Smooth muscle cell (in vitro differentiated cells): ENCODE data around the gene ELAVL1. TPM values are rescaled to one million over a fixed set of nuclear protein-coding genes. Genes with fewer than 3 reads are reported as not detected.

ENCODE experiments used
- DNase-seq: peaks from one replicate; lab custom pipeline; 2025; ENCODE audit not compliant: unreplicated experiment; lab: John Stamatoyannopoulos, UW
- H2AFZ ChIP-seq: fragments of 200-600 bp; sonication (generic); 2 replicates; pipeline ENCODE4 v1.6.0; 2016; ENCODE audit warnings: antibody characterized with exemption, low read depth, mild to moderate bottlenecking
- H3F3A ChIP-seq: fragments of 200-600 bp; sonication (generic); 2 replicates; pipeline ENCODE4 v1.6.0; 2017; ENCODE audit warnings: antibody characterized with exemption, low read depth
- H3K27ac ChIP-seq: fragments of 200-600 bp; sonication (generic); 2 replicates; pipeline ENCODE4 v1.5.1; 2016; ENCODE audit warnings: low read depth, mild to moderate bottlenecking
- H3K27me3 ChIP-seq: fragments of 200-600 bp; sonication (generic); 2 replicates; pipeline ENCODE4 v1.6.1; 2016; ENCODE audit warnings: low read depth, mild to moderate bottlenecking
- H3K36me3 ChIP-seq: fragments of 200-600 bp; sonication (generic); 2 replicates; pipeline ENCODE4 v1.5.1; 2016; ENCODE audit warnings: low read depth
- H3K4me1 ChIP-seq: fragments of 200-600 bp; sonication (generic); 2 replicates; pipeline ENCODE4 v1.5.1; 2016; ENCODE audit warnings: low read depth
- H3K4me2 ChIP-seq: fragments of 200-600 bp; sonication (generic); 2 replicates; pipeline ENCODE4 v1.6.0; 2016; ENCODE audit warnings: mild to moderate bottlenecking
- H3K4me3 ChIP-seq: fragments of 200-600 bp; sonication (generic); 2 replicates; pipeline ENCODE4 v1.5.1; 2016; ENCODE audit warnings: mild to moderate bottlenecking
- H3K79me2 ChIP-seq: fragments of 200-600 bp; sonication (generic); 2 replicates; pipeline ENCODE4 v1.6.0; 2016; ENCODE audit warnings: low read depth, mild to moderate bottlenecking
- H3K9ac ChIP-seq: fragments of 200-600 bp; sonication (generic); 2 replicates; pipeline ENCODE4 v1.6.0; 2016; ENCODE audit warnings: low read depth
- H3K9me3 ChIP-seq: fragments of 200-600 bp; sonication (generic); replicated peaks from 2 replicates; pipeline ENCODE4 v1.5.1; 2016; ENCODE audit warnings: low read depth
- H4K20me1 ChIP-seq: fragments of 200-600 bp; sonication (generic); 2 replicates; pipeline ENCODE4 v1.6.0; 2016; ENCODE audit warnings: low read depth
- WGBS: methylation state at CpG from one replicate; pipeline ENCODE4 v1.1.7; 2016; ENCODE audit warnings: low lambda C conversion rate; 5-methylcytosine and 5-hydroxymethylcytosine counted together
- polyA plus RNA-seq: library from polyadenylated mRNA; unstranded; fragments of >200 nt; fragmentation: Nextera tagmentation; extraction: Ambion mirVana; gene quantifications from 2 replicates; pipeline ENCODE4 v1.2.1, GENCODE V29; 2016
- total RNA-seq: library from RNA; depleted of rRNA; stranded (reverse); fragments of >200 nt; gene quantifications from 2 replicates; pipeline ENCODE4 v1.2.3, GENCODE V29; 2014
- TF ChIP-seq, protein P1 (sequence below): fragments of 200-600 bp; sonication (generic); IDR thresholded peaks from 2 replicates; pipeline ENCODE4 v1.5.1; 2017; ENCODE audit warnings: borderline replicate concordance, mild to moderate bottlenecking, antibody characterized with exemption; ENCODE audit not compliant: insufficient read depth, poor library complexity, severe bottlenecking

The ELAVL1 gene
- total and polyA plus RNA-seq, 2 experiments from 2014 or later, result 47.9 to 90.7 TPM

DNA sequence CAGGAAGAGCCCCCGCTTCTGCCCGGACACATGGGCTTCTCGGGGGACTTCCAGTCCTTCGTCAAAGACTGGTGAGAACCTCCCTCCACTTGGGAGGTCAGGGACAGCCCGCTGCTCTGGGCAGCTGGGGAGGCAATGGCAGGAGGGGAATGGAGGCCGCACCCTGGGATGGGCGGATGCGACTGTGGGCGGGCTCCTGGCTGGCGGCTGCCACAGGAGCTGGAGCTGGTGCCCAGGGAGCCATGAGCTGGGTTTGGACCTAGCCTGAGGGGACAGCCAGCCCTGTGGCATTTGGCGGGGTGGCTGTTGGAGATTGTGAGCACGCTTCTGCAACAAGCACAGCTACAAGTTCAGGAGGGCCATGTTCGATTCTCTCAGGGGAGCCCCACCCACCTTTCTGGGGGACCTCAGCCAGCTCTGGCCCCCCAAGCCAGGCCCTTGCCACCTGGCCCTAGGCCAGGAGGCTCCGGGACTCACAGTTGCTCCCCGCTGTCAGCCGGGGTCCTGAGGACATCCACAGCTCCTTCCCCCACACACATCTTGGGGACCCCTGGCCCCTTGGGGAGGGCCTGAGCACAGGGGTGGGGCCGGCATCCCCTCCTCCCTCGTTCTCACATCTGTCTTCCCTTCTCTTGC is 93.8 kb downstream of the ELAVL1 start:
- Histone ChIP-seq H4K20me1 (peaks cover 39% of the 10 kb centered on the region), H2AFZ (no peak overlapping the region), H3K9ac (no peak overlapping the region), H3K79me2 (peaks cover 10% of the 10 kb centered on the region), H3K27me3 (no peaks in the 10 kb centered on the region), H3K36me3 (no peaks in the 10 kb centered on the region), H3K4me1 (peaks cover 9% of the 10 kb centered on the region), H3K4me2 (no peak overlapping the region), H3K27ac (no peak overlapping the region), H3F3A (no peaks in the 10 kb centered on the region), H3K4me3 (no peak overlapping the region), H3K9me3 (no peaks in the 10 kb centered on the region)
- 96% methylated on average over 17 of the region's 18 CpGs for WGBS
- no peak for DNase-seq
- TF ChIP-seq, protein P1, sequence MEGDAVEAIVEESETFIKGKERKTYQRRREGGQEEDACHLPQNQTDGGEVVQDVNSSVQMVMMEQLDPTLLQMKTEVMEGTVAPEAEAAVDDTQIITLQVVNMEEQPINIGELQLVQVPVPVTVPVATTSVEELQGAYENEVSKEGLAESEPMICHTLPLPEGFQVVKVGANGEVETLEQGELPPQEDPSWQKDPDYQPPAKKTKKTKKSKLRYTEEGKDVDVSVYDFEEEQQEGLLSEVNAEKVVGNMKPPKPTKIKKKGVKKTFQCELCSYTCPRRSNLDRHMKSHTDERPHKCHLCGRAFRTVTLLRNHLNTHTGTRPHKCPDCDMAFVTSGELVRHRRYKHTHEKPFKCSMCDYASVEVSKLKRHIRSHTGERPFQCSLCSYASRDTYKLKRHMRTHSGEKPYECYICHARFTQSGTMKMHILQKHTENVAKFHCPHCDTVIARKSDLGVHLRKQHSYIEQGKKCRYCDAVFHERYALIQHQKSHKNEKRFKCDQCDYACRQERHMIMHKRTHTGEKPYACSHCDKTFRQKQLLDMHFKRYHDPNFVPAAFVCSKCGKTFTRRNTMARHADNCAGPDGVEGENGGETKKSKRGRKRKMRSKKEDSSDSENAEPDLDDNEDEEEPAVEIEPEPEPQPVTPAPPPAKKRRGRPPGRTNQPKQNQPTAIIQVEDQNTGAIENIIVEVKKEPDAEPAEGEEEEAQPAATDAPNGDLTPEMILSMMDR, result no peak

DNA sequence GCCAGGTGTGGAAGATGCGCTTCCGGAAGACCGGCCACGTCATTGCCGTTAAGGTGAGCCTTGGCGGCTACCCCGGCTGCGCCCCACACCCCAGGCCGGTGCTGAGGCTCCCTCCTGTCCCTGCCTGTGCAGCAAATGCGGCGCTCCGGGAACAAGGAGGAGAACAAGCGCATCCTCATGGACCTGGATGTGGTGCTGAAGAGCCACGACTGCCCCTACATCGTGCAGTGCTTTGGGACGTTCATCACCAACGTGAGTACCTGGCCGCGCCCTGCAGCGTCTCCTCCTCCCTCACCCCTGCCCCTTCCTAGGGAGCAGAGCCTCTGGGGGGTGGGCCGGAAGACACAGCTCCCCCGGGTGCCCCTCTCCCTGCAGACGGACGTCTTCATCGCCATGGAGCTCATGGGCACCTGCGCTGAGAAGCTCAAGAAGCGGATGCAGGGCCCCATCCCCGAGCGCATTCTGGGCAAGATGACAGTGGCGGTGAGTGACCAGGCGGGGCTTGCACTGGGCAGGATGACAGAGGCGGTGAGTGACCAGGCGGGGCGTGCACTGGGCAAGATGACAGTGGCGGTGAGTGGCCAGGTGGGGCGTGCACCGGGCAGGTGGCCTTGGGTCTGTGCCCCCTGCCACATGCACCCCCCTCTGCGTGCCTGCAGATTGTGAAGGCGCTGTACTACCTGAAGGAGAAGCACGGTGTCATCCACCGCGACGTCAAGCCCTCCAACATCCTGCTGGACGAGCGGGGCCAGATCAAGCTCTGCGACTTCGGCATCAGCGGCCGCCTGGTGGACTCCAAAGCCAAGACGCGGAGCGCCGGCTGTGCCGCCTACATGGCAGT is 94.9 kb downstream of the ELAVL1 start:
- Histone ChIP-seq H3K27ac (no peak overlapping the region), H3K4me3 (no peak overlapping the region), H3K36me3 (no peaks in the 10 kb centered on the region), H2AFZ (no peak overlapping the region), H3F3A (no peaks in the 10 kb centered on the region), H3K9ac (no peak overlapping the region), H4K20me1 (peaks cover 50% of the 10 kb centered on the region), H3K27me3 (no peaks in the 10 kb centered on the region), H3K4me2 (no peak overlapping the region), H3K79me2 (peaks cover 21% of the 10 kb centered on the region), H3K9me3 (no peaks in the 10 kb centered on the region), H3K4me1 (no peaks in the 10 kb centered on the region)
- 98% methylated on average over 48 of the region's 54 CpGs for WGBS
- TF ChIP-seq, protein P1, result no peak
- no peak for DNase-seq

DNA sequence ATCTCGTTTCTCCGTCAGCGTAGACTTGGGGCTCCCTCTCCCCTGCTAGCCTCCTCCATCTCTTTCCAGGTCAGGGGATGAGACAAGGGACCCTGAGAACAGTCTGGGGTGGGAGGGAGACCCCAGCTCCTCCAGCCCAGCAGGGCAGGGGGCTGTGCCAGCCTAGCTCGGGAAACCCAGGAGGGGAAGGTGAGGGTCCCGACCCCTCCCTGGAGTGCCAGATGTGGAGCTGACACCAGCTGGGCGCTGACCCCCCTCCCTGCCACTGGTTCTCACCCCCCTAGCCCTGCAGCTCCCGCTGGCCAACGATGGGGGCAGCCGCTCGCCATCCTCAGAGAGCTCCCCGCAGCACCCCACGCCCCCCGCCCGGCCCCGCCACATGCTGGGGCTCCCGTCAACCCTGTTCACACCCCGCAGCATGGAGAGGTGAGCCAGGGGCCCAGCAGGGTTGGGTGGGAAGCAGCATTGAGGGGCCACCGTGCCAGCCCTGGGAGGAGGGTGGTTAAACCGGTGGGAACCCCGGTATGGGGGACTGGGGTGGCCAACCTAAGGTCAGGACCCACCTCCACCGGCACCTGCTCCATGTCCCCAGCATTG is 95.9 kb downstream of the ELAVL1 start:
- no peaks in the 10 kb centered on the region for H3F3A ChIP-seq
- no peaks in the 10 kb centered on the region for H3K9me3 ChIP-seq
- no peak overlapping the region for H3K9ac ChIP-seq
- no peak overlapping the region for H3K27ac ChIP-seq
- no peaks in the 10 kb centered on the region for H3K27me3 ChIP-seq
- H3K79me2 ChIP-seq, result peaks cover 31% of the 10 kb centered on the region
- no peak for DNase-seq
- no peaks in the 10 kb centered on the region for H3K36me3 ChIP-seq
- 98% methylated on average over 19 of the region's 21 CpGs for WGBS
- TF ChIP-seq, protein P1, result no peak
- H2AFZ ChIP-seq, result no peak overlapping the region
- H3K4me3 ChIP-seq, result no peak overlapping the region
- peaks cover 7% of the 10 kb centered on the region for H3K4me1 ChIP-seq
- H4K20me1 ChIP-seq, result peaks cover 60% of the 10 kb centered on the region
- H3K4me2 ChIP-seq, result no peak overlapping the region
